Measurements from ENCODE around the gene PPP2R3B. TPM values are rescaled to one million over a fixed set of nuclear protein-coding genes. Genes with fewer than 3 reads are reported as not detected.
"Not testable (repeated sequence)": the region's sequence is repeated elsewhere in the genome, so short reads cannot be mapped to it uniquely, and the experiment has no call there.

Gene PPP2R3B
- total RNA-seq, 2 donors from 2014 or later, result 19.3 to 22.6 TPM

GRCh38 chrX:310621-311155 is 76.0 kb downstream of the PPP2R3B start:
- Mint-ChIP-seq H3K4me3 (no peak overlapping the region), H3K36me3 (ENCODE audit: low read depth) (peaks cover 75% of the 10 kb centered on the region), H3K9me3 (no peaks in the 10 kb centered on the region), H3K4me1 (peaks cover 6% of the 10 kb centered on the region), H3K27me3 (no peaks in the 10 kb centered on the region), H3K27ac (no peak overlapping the region)
- ATAC-seq (replicated peaks), result no peak

DNA sequence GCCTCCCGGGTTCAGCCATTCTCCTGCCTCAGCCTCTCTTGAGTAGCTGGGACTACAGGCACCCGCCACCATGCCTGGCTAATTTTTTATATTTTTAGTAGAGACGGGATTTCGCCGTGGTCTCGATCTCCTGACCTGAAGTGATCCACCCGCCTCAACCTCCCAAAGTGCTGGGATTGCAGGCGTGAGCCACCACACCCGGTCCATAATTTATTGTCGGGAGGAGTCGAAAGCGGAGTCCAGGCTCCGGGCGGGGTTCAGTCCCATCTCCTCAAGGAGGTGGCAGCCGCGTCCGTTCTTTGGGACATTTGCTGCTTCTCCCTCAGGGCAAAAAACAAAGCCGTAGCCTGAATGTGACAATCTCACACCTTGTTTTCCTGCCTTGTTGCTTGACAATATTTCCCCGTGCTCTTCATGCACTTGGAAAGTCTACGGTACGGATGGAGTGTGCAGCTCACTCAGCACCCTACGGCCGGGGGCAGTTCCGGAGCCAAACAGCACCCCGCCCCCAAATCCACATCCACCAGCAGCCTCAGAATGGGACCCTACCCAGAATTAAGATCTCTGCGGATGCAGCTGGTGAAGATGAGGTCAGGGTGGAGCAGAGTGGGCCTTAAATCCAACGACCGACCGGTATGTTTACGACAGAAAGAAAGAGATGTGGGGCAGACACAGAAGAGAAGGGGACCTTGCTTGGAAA is 77.7 kb downstream of the PPP2R3B start:
- H3K27ac Mint-ChIP-seq, result no peak overlapping the region
- H3K4me3 Mint-ChIP-seq, result no peak overlapping the region
- ATAC-seq (replicated peaks), result no peak
- no peaks in the 10 kb centered on the region for H3K9me3 Mint-ChIP-seq
- H3K36me3 Mint-ChIP-seq (ENCODE audit: low read depth), result peaks cover 88% of the 10 kb centered on the region
- H3K27me3 Mint-ChIP-seq, result no peaks in the 10 kb centered on the region
- H3K4me1 Mint-ChIP-seq, result peaks cover 6% of the 10 kb centered on the region

DNA sequence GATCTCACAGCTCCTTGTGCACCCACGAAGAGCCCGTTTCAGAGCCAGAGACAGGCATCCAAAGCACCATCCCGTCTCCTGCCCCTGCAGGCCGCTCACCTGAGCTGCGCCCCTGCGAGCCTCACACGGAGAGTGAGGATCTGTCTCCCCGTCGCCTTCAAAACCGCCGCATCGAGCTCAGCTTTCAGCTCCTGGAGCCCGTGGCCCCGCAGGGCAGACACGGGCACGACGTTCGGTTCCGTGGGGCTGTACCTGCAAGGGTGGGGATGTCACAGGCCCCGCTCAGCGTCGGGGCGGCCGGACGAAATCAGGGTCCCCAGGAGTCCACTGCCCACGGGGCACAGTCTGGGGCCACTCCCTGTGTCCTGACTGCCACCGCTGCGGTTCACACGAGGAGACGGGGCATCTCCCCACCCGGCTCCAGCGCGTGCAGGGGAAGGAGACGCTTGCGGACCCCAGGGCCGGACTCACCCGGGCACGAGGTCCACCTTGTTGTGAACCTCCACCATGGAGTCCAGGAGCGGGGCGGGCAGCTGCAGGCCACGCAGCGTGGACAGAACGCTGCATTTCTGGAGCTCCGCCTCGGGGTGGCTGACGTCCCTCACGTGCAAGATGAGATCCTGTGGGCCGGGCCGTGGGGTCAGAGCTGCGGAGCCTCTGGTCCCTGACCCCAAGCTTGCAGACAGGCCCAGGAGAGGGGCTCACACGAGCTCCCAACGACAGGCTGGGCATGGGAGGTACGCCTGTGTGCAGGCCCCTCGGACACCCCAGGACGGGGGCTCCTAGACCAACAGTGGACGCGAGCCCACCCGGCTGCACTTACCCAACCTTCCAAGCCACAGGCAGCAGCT is 79.2 kb downstream of the PPP2R3B start:
- no peaks in the 10 kb centered on the region for H3K27me3 Mint-ChIP-seq
- ATAC-seq (replicated peaks), result no peak
- H3K9me3 Mint-ChIP-seq, result no peaks in the 10 kb centered on the region
- no peak overlapping the region for H3K4me3 Mint-ChIP-seq
- peaks cover 82% of the 10 kb centered on the region for H3K36me3 Mint-ChIP-seq (ENCODE audit: low read depth)
- peaks cover 6% of the 10 kb centered on the region for H3K4me1 Mint-ChIP-seq
- H3K27ac Mint-ChIP-seq, result no peak overlapping the region

DNA sequence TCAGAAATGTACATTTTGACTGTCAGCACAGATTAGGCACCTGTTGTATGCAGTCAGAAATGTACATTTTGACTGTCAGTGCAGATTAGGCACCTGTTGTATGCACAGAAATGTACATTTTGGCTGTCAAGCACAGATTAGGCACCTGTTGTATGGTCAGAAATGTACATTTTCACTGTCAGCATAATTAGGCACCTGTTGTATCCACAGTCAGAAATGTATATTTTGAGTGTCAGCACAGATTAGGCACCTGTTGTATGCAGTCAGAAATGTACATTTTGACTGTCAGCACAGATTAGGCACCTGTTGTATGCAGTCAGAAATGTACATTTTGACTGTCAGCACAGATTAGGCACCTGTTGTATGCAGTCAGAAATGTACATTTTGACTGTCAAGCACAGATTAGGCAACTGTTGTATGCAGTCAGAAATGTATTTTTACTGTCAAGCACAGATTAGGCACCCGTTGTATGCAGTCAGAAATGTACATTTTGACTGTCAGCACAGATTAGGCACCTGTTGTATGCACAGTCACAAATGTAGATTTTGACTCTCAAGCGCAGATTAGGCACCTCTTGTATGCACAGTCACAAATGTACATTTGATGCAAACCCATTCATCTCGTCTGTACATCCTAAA is 80.0 kb downstream of the PPP2R3B start:
- not testable (repeated sequence) for ATAC-seq (replicated peaks); H3K4me3 Mint-ChIP-seq; H3K4me1 Mint-ChIP-seq; H3K9me3 Mint-ChIP-seq; H3K27ac Mint-ChIP-seq; H3K27me3 Mint-ChIP-seq
- H3K36me3 Mint-ChIP-seq (ENCODE audit: low read depth), result peaks cover 82% of the 10 kb centered on the region

DNA sequence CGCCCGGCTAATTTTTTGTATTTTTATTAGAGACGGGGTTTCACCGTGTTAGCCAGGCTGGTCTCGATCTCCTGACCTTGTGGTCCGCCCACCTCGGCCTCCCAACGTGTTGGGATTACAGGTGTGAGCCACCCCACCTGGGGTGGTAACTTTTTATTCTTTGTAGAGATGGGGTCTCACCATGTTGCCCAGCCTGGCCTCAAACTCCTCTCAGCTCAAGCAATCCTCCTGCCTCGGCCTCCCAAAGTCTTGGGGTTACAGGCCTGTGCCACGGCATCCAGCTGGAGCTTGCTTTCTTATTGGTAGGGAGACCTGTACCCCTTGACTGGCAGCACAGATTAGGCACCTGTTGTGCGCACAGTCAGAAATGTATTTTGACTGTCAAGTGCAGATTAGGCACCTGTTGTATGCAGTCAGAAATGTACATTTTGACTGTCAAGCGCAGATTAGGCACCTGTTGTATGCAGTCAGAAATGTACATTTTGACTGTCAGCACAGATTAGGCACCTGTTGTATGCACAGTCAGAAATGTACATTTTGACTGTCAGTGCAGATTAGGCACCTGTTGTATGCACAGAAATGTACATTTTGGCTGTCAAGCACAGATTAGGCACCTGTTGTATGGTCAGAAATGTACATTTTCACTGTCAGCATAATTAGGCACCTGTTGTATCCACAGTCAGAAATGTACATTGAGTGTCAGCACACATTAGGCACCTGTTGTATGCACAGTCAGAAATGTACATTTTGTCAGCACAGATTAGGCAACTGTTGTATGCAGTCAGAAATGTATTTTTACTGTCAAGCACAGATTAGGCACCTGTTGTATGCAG is 80.7 kb downstream of the PPP2R3B start:
- H3K4me3 Mint-ChIP-seq; H3K9me3 Mint-ChIP-seq; ATAC-seq (replicated peaks); H3K4me1 Mint-ChIP-seq; H3K27me3 Mint-ChIP-seq; H3K27ac Mint-ChIP-seq: not testable (repeated sequence)
- H3K36me3 Mint-ChIP-seq (ENCODE audit: low read depth), result peaks cover 86% of the 10 kb centered on the region

GRCh38 chrX:302975-303374 is 83.7 kb downstream of the PPP2R3B start:
- no peak overlapping the region for H3K4me3 Mint-ChIP-seq
- H3K4me1 Mint-ChIP-seq, result no peaks in the 10 kb centered on the region
- H3K36me3 Mint-ChIP-seq (ENCODE audit: low read depth), result peaks cover 68% of the 10 kb centered on the region
- H3K27ac Mint-ChIP-seq, result no peak overlapping the region
- ATAC-seq (replicated peaks), result no peak
- no peaks in the 10 kb centered on the region for H3K9me3 Mint-ChIP-seq
- no peaks in the 10 kb centered on the region for H3K27me3 Mint-ChIP-seq

DNA sequence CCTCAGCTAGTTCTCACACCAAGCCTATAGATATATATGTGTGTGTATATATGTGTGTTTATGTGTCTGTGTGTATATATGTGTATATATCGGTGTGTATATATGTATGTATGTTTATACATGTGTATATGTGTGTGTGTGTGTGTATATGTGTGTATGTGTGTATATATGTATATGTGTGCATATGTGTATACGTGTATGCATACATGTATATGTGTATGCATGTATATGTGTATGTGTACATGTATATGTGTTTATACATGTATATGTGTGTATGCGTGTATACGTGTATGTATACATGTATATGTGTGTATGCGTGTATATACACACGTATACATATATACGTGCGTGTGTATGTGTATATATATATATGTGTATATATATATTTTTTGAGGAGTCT is 86.4 kb downstream of the PPP2R3B start:
- Mint-ChIP-seq H3K27me3 (no peaks in the 10 kb centered on the region), H3K36me3 (ENCODE audit: low read depth) (peaks cover 59% of the 10 kb centered on the region), H3K4me1 (no peaks in the 10 kb centered on the region), H3K4me3 (no peak overlapping the region), H3K27ac (no peak overlapping the region), H3K9me3 (no peaks in the 10 kb centered on the region)
- ATAC-seq (replicated peaks), result no peak

- peaks cover 55% of the 10 kb centered on the region for H3K36me3 Mint-ChIP-seq (ENCODE audit: low read depth)
- H3K4me1 Mint-ChIP-seq, result no peaks in the 10 kb centered on the region
- H3K27ac Mint-ChIP-seq, result no peak overlapping the region
- no peaks in the 10 kb centered on the region for H3K27me3 Mint-ChIP-seq
- H3K9me3 Mint-ChIP-seq, result no peaks in the 10 kb centered on the region
- H3K4me3 Mint-ChIP-seq, result no peak overlapping the region
- ATAC-seq (replicated peaks), result no peak
Measured at GRCh38 chrX:298993-299392, 87.7 kb downstream of the PPP2R3B start.

GRCh38 chrX:295136-295535 is 91.6 kb downstream of the PPP2R3B start:
- ATAC-seq (replicated peaks), result no peak
- Mint-ChIP-seq H3K4me1 (no peaks in the 10 kb centered on the region), H3K9me3 (no peaks in the 10 kb centered on the region), H3K27ac (no peak overlapping the region), H3K36me3 (ENCODE audit: low read depth) (peaks cover 59% of the 10 kb centered on the region), H3K4me3 (no peak overlapping the region), H3K27me3 (no peaks in the 10 kb centered on the region)

- Mint-ChIP-seq H3K4me1 (no peaks in the 10 kb centered on the region), H3K9me3 (no peaks in the 10 kb centered on the region), H3K27me3 (no peaks in the 10 kb centered on the region), H3K36me3 (ENCODE audit: low read depth) (peaks cover 72% of the 10 kb centered on the region), H3K4me3 (no peak overlapping the region), H3K27ac (no peak overlapping the region)
- ATAC-seq (replicated peaks), result no peak
Measured at GRCh38 chrX:292900-293897, 93.5 kb downstream of the PPP2R3B start.

- no peak for ATAC-seq (replicated peaks)
- Mint-ChIP-seq H3K4me3 (no peak overlapping the region), H3K36me3 (ENCODE audit: low read depth) (peaks cover 73% of the 10 kb centered on the region), H3K27me3 (no peaks in the 10 kb centered on the region), H3K4me1 (no peaks in the 10 kb centered on the region), H3K27ac (no peak overlapping the region), H3K9me3 (no peaks in the 10 kb centered on the region)
Measured at GRCh38 chrX:291411-291901, 95.3 kb downstream of the PPP2R3B start.

DNA sequence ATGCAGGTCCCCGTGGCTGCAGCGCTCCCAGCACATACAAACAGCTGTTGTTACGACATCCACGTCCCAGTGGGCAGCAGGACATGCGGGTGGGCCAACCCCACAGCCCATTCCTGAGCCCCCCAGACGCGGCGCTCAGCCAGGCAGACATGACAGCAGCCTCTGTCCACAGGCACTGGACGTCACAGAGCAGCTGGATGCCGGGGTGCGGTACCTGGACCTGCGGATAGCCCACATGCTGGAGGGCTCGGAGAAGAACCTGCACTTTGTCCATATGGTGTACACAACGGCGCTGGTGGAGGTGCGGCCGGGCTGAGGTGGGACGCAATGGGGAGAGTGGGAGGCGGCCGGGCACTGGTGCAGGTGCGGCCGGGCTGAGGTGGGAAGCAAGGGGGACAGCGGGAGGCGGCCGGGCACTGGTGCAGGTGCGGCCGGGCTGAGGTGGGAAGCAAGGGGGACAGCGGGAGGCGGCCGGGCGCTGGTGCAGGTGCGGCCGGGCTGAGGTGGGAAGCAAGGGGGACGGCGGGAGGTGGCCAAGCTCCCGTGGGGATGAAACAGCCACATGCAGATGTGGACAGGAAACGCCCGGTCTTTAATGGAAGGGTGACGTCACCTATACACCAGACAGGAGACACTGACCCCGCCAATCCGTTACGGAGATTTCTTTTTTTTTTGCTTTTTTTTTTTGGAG is 96.1 kb downstream of the PPP2R3B start:
- Mint-ChIP-seq H3K9me3 (no peaks in the 10 kb centered on the region), H3K27me3 (no peaks in the 10 kb centered on the region), H3K4me3 (no peak overlapping the region), H3K4me1 (peaks cover 1% of the 10 kb centered on the region), H3K36me3 (ENCODE audit: low read depth) (peaks cover 75% of the 10 kb centered on the region), H3K27ac (no peak overlapping the region)
- ATAC-seq (replicated peaks), result no peak
